ENCODE results near the gene SRPK2.

SRPK2 gene

GRCh38 chr7:105094966-105095365 lies 293.8 kb downstream of the SRPK2 start:
- DNase-seq (ENCODE audit: low read depth) = no peak
- H3K4me3 ChIP-seq (ENCODE audit: low read length) = no peak overlapping the region
- TF ChIP-seq, protein P1, sequence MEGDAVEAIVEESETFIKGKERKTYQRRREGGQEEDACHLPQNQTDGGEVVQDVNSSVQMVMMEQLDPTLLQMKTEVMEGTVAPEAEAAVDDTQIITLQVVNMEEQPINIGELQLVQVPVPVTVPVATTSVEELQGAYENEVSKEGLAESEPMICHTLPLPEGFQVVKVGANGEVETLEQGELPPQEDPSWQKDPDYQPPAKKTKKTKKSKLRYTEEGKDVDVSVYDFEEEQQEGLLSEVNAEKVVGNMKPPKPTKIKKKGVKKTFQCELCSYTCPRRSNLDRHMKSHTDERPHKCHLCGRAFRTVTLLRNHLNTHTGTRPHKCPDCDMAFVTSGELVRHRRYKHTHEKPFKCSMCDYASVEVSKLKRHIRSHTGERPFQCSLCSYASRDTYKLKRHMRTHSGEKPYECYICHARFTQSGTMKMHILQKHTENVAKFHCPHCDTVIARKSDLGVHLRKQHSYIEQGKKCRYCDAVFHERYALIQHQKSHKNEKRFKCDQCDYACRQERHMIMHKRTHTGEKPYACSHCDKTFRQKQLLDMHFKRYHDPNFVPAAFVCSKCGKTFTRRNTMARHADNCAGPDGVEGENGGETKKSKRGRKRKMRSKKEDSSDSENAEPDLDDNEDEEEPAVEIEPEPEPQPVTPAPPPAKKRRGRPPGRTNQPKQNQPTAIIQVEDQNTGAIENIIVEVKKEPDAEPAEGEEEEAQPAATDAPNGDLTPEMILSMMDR (conservative IDR thresholded peaks at IDR 0.05; ENCODE audit: low read length) = no peak

- no peak for DNase-seq (ENCODE audit: low read depth)
- no peak overlapping the region for H3K4me3 ChIP-seq (ENCODE audit: low read length)
- TF ChIP-seq, protein P1 (conservative IDR thresholded peaks at IDR 0.05; ENCODE audit: low read length) = no peak
Measured at GRCh38 chr7:105088456-105088855, 300.3 kb downstream of the SRPK2 start.

DNA sequence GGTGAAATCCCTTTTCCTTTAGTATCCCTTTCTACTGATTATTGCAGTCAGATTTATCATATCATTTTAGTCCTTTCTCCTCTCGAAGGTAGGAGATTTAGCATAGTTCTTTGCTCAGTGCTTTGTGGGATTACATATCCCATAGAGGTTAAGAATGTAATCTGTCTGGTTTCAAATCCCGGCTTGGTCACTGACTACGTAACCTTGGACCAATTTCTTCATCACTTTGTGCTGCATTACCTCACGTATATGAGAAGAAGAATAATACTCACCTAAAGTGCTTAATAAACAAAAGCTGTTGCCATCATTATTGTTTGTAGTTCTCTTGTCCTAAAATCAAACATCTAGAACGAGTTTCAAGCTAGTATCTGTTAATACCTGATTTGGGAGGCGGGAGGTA lies 300.7 kb downstream of the SRPK2 start:
- no peak overlapping the region for H3K4me3 ChIP-seq (ENCODE audit: low read length)
- TF ChIP-seq, protein P1 (conservative IDR thresholded peaks at IDR 0.05; ENCODE audit: low read length) = no peak
- DNase-seq (ENCODE audit: low read depth) = no peak

GRCh38 chr7:105086850-105087249 lies 301.9 kb downstream of the SRPK2 start:
- no peak for DNase-seq (ENCODE audit: low read depth)
- TF ChIP-seq, protein P1 (conservative IDR thresholded peaks at IDR 0.05; ENCODE audit: low read length) = no peak
- H3K4me3 ChIP-seq (ENCODE audit: low read length) = no peak overlapping the region

DNA sequence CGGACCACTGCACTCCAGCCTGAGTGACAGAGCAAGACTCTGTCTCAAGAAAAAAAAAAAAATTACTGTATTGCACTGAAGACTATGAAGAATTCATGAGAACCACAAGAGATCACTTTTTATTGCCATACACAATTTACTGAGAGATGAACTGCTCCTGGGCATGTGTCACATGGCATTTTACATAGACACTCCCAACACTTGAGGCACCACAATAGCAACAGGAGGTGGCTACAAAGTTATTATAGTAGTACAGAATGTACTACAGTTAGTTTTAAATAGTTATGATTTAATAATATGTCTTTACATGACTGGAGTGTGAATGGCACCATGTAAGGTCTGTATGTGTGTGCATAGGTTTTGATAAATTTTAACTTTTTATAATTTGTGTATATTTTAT lies 304.1 kb downstream of the SRPK2 start:
- no peak for DNase-seq (ENCODE audit: low read depth)
- TF ChIP-seq, protein P1 (conservative IDR thresholded peaks at IDR 0.05; ENCODE audit: low read length) = no peak
- no peak overlapping the region for H3K4me3 ChIP-seq (ENCODE audit: low read length)

DNA sequence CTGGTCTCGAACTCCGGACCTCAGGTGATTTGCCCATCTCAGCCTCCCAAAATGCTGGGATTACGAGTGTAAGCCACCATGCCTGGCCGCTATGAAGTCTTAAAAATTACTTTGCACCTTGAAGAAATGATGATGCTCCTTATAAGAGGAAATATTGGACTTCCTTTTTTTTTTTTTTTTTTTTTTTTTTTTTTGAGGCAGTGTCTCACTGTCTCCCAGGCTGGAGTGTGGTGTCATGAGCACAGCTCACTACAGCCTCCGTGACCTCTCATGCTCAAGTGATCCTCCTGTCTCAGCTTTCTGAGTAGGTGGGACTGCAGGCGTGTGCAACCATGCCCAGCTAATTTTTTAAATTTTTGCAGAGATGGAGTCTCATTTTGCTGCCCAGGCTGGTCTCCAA lies 309.4 kb downstream of the SRPK2 start:
- TF ChIP-seq, protein P1 (conservative IDR thresholded peaks at IDR 0.05; ENCODE audit: low read length) = no peak
- H3K4me3 ChIP-seq (ENCODE audit: low read length) = no peak overlapping the region
- no peak for DNase-seq (ENCODE audit: low read depth)

GRCh38 chr7:105073143-105073542 lies 315.6 kb downstream of the SRPK2 start:
- no peak overlapping the region for H3K4me3 ChIP-seq (ENCODE audit: low read length)
- no peak for DNase-seq (ENCODE audit: low read depth)
- TF ChIP-seq, protein P1 (conservative IDR thresholded peaks at IDR 0.05; ENCODE audit: low read length) = no peak
